ENCODE data around the gene SMYD1. TPM values are rescaled to one million over a fixed set of nuclear protein-coding genes. Genes with fewer than 3 reads are reported as not detected.

The SMYD1 gene
- total RNA-seq, 4 donors from 2014 or later: 4.2 to 26.1 (median 14.9) TPM

- Histone ChIP-seq H3K4me3 (no peak overlapping the region), H3K4me1 (no peaks in the 10 kb centered on the region), H3K27ac (replicated peaks in 1 of 4) (no peak overlapping the region), H3K9me3 (peaks cover 0 to 22% (median 19%) of the 10 kb centered on the region in 4 donors), H3K27me3 (no peaks in the 10 kb centered on the region), H3K36me3 (no peaks in the 10 kb centered on the region)
- WGBS: 78% methylated on average over 10 of the region's 10 CpGs
- DNase-seq (ENCODE audit: extremely low spot score): no peak
- intact Hi-C loops (cut with DNase I): no loop called here
- no peak for TF ChIP-seq POLR2A (IDR thresholded peaks at IDR 0.05; ENCODE audit: low read depth)
- TF ChIP-seq CTCF (IDR thresholded peaks at IDR 0.05): no peak
- no peak for TF ChIP-seq EP300 (IDR thresholded peaks at IDR 0.05)
- TF ChIP-seq POLR2AphosphoS5 (IDR thresholded peaks at IDR 0.05): no peak
Observed at GRCh38 chr2:88144914-88145497, 77.4 kb downstream of the SMYD1 start.

DNA sequence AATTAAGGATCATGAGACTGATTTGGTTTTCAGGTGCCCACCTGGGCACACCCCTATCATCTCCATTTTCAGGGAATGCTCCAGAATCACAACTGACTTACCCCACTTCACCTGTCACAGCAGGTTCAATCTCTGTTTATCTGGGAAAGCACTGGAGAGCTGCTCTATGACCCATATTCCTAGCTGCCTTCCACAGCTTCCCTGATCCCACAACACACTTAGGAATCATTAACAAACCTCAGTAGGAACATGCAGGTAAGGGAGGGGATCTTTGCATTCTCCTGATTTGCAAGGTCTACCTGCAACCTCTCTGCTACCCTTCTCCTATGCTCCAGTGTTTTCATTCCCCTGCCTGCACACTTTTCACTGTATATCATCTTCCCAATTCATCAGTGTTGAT, 79.0 kb downstream of the SMYD1 start:
- TF ChIP-seq CTCF (IDR thresholded peaks at IDR 0.05) (no peak), EP300 (IDR thresholded peaks at IDR 0.05) (no peak), POLR2A (IDR thresholded peaks at IDR 0.05; ENCODE audit: low read depth) (no peak), POLR2AphosphoS5 (IDR thresholded peaks at IDR 0.05) (no peak)
- Histone ChIP-seq H3K9me3 (peaks cover 0 to 22% (median 18%) of the 10 kb centered on the region in 4 donors), H3K27ac (replicated peaks in 1 of 4) (no peak overlapping the region), H3K4me3 (no peak overlapping the region), H3K27me3 (no peaks in the 10 kb centered on the region), H3K36me3 (no peaks in the 10 kb centered on the region), H3K4me1 (no peaks in the 10 kb centered on the region)
- no peak for DNase-seq (ENCODE audit: extremely low spot score)
- intact Hi-C loops (cut with DNase I): no loop called here

DNA sequence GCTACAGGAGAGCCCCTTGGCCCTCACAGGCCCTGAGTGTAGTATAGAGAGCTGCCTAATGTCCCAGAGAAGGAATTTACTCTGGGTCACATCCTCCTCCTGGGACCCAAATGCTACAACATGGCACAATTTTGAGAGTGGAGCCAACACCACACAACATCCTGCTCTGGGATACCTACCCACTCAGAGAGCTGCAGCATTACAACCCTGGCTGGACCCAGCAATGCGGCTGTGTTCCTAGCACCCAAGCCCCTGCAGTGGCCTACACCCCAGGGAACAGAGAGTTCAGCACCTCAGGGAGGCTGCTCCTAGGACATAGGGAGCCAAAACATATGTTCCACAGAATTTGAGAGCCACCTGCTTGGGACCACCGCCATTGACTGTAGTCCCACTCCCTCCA, 79.5 kb downstream of the SMYD1 start:
- H3K36me3 ChIP-seq: no peaks in the 10 kb centered on the region
- 100% methylated on average over 1 of the region's 2 CpGs for WGBS
- no peaks in the 10 kb centered on the region for H3K4me1 ChIP-seq
- H3K4me3 ChIP-seq: no peak overlapping the region
- TF ChIP-seq CTCF (IDR thresholded peaks at IDR 0.05) (no peak), EP300 (IDR thresholded peaks at IDR 0.05) (no peak), POLR2A (IDR thresholded peaks at IDR 0.05; ENCODE audit: low read depth) (no peak), POLR2AphosphoS5 (IDR thresholded peaks at IDR 0.05) (no peak)
- H3K27ac ChIP-seq (replicated peaks in 1 of 4): no peak overlapping the region
- DNase-seq (ENCODE audit: extremely low spot score): no peak
- no peaks in the 10 kb centered on the region for H3K27me3 ChIP-seq
- H3K9me3 ChIP-seq: peaks cover 0 to 17% (median 15%) of the 10 kb centered on the region in 4 donors
- intact Hi-C loops (cut with DNase I): no loop called here

DNA sequence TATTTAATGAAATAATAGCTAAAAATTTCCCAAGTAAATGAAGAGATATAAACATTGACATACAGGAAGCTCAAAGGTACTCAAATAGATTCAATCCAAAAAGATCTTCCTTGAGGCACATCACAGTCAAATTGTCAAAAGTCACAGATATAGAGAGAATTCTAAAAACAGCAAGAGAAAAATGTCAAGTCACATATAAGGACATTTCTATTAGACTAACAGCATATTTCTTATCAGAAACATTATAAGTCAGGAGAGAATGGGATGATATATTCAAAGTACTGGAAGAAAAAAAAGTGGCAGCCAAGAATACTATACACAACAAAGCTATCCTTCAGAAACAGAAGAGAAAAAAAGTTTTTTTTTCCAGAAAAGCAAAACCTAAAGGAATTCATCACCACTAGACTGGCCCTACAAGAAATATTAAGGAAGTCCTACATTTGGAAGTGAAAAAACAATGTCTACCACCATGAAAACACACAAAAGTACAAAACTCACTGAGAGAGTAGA, 81.4 kb downstream of the SMYD1 start:
- H3K27ac ChIP-seq (replicated peaks in 1 of 4): no peak overlapping the region
- intact Hi-C loops (cut with DNase I): no loop called here
- H3K4me1 ChIP-seq: no peaks in the 10 kb centered on the region
- H3K36me3 ChIP-seq: no peaks in the 10 kb centered on the region
- H3K4me3 ChIP-seq: no peak overlapping the region
- TF ChIP-seq POLR2A (IDR thresholded peaks at IDR 0.05; ENCODE audit: low read depth) (no peak), EP300 (IDR thresholded peaks at IDR 0.05) (no peak), POLR2AphosphoS5 (IDR thresholded peaks at IDR 0.05) (no peak), CTCF (IDR thresholded peaks at IDR 0.05) (no peak)
- no peaks in the 10 kb centered on the region for H3K27me3 ChIP-seq
- H3K9me3 ChIP-seq: peaks cover 0 to 22% (median 19%) of the 10 kb centered on the region in 4 donors
- no peak for DNase-seq (ENCODE audit: extremely low spot score)

GRCh38 chr2:88159481-88159880, 91.9 kb downstream of the SMYD1 start:
- Histone ChIP-seq H3K27ac (replicated peaks in 1 of 4) (no peak overlapping the region), H3K9me3 (no peaks in the 10 kb centered on the region), H3K4me3 (no peak overlapping the region), H3K27me3 (no peaks in the 10 kb centered on the region), H3K36me3 (no peaks in the 10 kb centered on the region), H3K4me1 (peaks cover 0 to under 1% (median under 1%) of the 10 kb centered on the region in 4 donors)
- TF ChIP-seq POLR2AphosphoS5 (IDR thresholded peaks at IDR 0.05) (no peak), CTCF (IDR thresholded peaks at IDR 0.05) (no peak), POLR2A (IDR thresholded peaks at IDR 0.05; ENCODE audit: low read depth) (no peak), EP300 (IDR thresholded peaks at IDR 0.05) (no peak)
- no peak for DNase-seq (ENCODE audit: extremely low spot score)
- WGBS: 80% methylated on average over 3 of the region's 3 CpGs
- intact Hi-C loops (cut with DNase I): no loop called here

Measured in esophagus muscularis mucosa (tissue), 4 donors.